A549 treated with GW870086 at 1 μM for 4 hours (cell line): ENCODE data around the gene ODC1. TPM values are rescaled to one million over a fixed set of nuclear protein-coding genes. Genes with fewer than 3 reads are reported as not detected.

Experiments
- total RNA-seq: library from RNA; stranded (reverse); fragments of 200-300 nt; extraction: Qiagen RNA extraction; gene quantifications from 5 replicates; pipeline ENCODE4 v1.2.3, GENCODE V29; 2022; ENCODE audit warnings: low read depth

ODC1 gene
- 145 to 170 TPM (median 156 TPM) in 5 replicates for total RNA-seq

GRCh38 chr2:10447895-10448575, at the start of gene ODC1:
Gene ODC1 (minus strand): TSS chr2:10448327. CDS start chr2:10445032, 3,295 bp downstream.

Other genes starting within 250 kb of the ODC1 start
- 164 to 228 TPM (median 226 TPM) in 5 replicates for gene HPCAL1, start 145.4 kb downstream of the ODC1 start, total RNA-seq
- gene NOL10, start 241.6 kb upstream of the ODC1 start, total RNA-seq = 41.2 to 46.4 TPM (median 44.7 TPM) in 5 replicates